Urinary bladder (tissue), 4 donors: Measurements from ENCODE around the gene RGS12. TPM values are rescaled to one million over a fixed set of nuclear protein-coding genes. Genes with fewer than 3 reads are reported as not detected.

ENCODE experiments used
- DNase-seq: peaks from one replicate; pipeline ENCODE4 v3.0.0-alpha.2; 2015; ENCODE audit errors: extremely low spot score
- H3K27ac ChIP-seq: one replicate; pipeline ENCODE4 v1.5.1; 2013; ENCODE audit warnings: low read depth, mild to moderate bottlenecking, moderate library complexity
- H3K36me3 ChIP-seq: one replicate; pipeline ENCODE4 v1.6.1; 2013; ENCODE audit warnings: mild to moderate bottlenecking, moderate library complexity; ENCODE audit not compliant: insufficient read depth
- H3K4me1 ChIP-seq: one replicate; pipeline ENCODE4 v1.6.1; 2013; ENCODE audit warnings: mild to moderate bottlenecking, moderate library complexity; ENCODE audit not compliant: insufficient read depth
- H3K4me3 ChIP-seq: one replicate; pipeline ENCODE4 v1.5.1; 2013; ENCODE audit warnings: low read depth, low read length
- WGBS: extraction: QIAGEN DNeasy Blood & Tissue Kit; methylation state at CpG from one replicate; pipeline ENCODE4 v1.1.7; 2013; 5-methylcytosine and 5-hydroxymethylcytosine counted together
- polyA plus RNA-seq: library from polyadenylated mRNA; stranded (reverse); fragments of 200-250 nt; gene quantifications from one replicate; pipeline ENCODE4 v1.2.3, GENCODE V29; 2013
- total RNA-seq: library from RNA; depleted of rRNA; stranded (reverse); fragments of >200 nt; gene quantifications from one replicate; pipeline ENCODE4 v1.2.3, GENCODE V29; 2014
- donor health status: healthy with polysubstance abuse.
- donor health status: healthy.

The RGS12 gene
- total and polyA plus RNA-seq, 2 donors = 28.4 to 51.6 TPM

DNA sequence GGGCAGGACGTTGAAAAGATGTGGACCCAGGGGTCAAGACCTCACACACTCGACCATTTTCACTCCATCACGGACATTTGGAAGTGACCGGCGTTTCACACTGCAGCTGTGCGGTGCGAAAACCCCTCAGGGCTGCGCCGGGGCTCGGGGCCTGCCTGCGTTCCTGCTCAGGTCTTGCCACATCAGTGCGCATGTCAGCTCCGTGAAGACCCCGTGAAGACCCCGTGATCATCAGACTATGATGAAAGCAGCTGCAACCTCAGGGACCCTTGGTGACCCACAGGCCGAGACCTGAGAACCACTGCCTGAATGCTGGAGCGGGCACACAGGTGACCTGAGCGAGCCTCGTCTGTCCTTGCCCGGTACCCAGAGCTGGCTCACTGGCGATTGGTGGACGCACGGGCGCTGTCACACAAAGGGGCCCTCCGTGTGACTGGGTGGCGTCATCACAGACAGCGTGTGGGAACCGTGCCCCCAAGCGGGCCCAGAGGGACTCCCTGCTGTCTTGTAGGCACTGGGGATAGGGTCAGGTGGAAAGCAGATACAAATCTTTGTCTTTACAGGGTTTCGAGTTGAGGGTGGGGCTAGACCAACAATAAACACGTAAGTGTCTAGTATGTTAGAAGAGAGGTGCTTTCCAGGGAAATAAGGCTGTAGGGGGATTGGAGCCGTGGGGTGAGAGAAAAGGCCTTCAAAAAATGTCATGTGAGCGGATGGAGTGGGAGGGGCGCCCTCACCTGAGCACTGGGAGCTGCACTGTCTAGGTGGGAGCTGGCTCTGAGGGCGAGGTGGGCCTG, 31.2 kb upstream of the RGS12 start:
- 91% methylated on average over 35 of the region's 35 CpGs for WGBS
- Histone ChIP-seq H3K36me3 (no peaks in the 10 kb centered on the region), H3K4me1 (no peaks in the 10 kb centered on the region), H3K27ac (no peak overlapping the region), H3K4me3 (no peak overlapping the region)
- DNase-seq = no peak

DNA sequence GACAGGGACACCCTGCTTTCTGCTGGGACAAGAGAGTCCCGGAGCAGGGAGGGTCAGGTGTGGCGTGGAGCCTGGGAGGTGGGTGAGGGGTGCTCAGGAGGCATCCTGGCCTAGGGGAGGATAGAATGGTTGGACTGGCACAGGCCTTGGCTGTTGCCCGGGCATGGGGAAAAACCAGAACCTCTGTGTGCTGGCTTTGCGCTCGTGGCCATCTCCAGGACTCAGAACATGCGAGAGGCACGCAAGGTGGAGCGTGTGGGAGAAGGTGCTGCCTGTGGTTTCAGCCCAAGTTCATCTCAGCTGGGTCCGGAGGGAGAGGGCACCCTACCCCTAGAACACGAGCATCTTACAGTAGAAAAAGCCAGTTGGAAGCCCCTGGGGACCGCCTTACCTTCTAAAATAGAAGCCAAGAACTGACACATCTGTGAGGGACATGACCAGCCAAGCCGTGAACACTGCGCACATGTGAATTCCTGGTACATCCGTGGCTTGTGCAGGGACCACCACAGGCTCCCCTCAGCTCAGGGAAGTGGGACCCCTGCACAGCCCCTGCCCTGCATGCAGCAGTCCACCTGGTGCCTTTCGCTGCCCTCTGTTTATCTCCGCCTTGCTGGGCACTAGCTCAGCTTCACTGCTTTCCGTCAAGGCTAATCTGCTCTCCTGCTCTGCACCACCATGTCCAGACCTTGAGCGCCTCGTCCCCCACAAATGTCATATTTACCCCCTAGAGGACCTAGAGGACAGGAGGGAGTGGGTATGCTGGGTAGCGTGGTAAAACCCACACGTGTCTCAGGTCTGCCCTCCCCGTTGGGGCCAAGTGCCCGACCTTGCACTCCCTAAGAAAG, 30.4 kb upstream of the RGS12 start:
- no peak for DNase-seq
- H3K27ac ChIP-seq = no peak overlapping the region
- H3K4me3 ChIP-seq = no peak overlapping the region
- 89% methylated on average over 23 of the region's 23 CpGs for WGBS
- no peaks in the 10 kb centered on the region for H3K4me1 ChIP-seq
- H3K36me3 ChIP-seq = no peaks in the 10 kb centered on the region

DNA sequence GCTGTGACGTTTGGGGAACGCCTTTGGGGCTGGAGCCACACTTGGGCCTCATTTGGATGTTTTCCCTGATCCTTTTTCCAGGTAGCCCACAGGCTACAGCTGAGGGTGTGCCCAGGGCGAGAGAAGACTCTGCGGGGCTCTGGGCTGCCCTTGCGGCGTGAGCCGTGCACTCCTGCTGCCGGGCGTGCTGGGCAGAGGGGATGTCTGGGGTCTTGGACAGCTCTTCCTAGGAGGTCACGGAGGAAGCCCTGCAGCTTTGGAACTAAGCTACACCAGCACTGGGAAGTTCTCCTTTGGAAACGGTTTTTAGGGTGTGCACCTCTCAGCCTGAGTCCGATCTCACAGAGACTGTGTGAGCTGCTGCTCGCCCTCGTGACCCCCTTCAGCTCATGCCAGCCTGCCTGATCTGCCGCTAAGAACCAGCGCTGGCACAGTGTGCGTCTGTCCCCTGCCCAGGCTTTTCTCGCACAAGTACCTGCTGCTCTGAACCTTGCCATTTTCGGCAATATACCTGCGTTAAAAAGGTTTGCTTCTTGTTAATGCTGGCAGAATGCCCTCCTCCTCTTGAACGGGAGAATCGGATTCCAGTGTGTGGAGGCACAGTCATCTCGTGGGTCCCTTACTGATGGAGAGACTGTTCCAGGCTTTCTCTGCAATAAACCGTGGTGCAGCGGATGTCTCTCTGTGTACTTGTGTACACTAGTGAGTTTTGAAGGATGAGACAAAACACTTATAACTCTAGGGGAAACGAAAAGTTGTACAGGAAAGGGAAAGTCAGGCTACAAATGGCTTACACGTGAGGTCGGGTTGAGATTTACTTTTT, 29.6 kb upstream of the RGS12 start:
- H3K4me1 ChIP-seq = no peaks in the 10 kb centered on the region
- DNase-seq = no peak
- WGBS = 76% methylated on average over 28 of the region's 28 CpGs
- H3K4me3 ChIP-seq = no peak overlapping the region
- H3K27ac ChIP-seq = no peak overlapping the region
- no peaks in the 10 kb centered on the region for H3K36me3 ChIP-seq

DNA sequence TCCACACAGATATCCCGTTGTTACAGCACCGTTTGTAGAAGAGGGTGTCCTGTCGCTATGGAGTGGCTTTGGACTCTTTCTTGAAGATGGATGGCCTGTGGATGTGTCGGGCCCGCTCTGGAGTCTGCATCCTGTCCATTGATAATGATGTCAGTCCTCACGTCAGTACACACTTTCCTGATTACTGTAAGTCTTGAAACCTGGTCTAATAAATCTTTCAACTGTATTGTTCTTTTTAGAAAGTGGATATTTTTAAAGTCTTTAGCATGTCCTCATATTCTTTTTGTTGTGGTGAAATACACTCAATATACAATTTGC, 29.0 kb upstream of the RGS12 start:
- no peak overlapping the region for H3K4me3 ChIP-seq
- no peaks in the 10 kb centered on the region for H3K36me3 ChIP-seq
- no peaks in the 10 kb centered on the region for H3K4me1 ChIP-seq
- WGBS = 61% methylated on average over 6 of the region's 6 CpGs
- no peak for DNase-seq
- H3K27ac ChIP-seq = no peak overlapping the region

DNA sequence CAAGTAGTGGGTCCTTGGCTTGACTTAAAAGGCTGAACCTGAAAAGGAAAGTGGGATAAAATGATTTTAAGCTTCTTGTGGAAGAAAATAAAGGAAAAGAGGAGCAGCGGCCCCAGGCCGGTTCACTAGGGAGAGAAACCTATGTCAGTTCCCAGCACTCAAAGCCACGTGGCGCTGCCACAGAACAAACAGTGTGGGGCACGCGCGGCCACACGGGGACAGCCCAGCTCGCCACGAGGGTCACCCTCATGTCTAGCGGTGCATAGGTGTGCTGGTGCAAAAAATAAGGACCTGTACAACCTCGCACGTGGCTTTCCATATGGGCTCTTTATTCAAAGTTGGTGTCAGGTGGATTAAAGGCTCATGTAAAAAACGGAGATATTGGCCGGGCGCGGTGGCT, 26.7 kb upstream of the RGS12 start:
- no peak for DNase-seq
- WGBS = 94% methylated on average over 17 of the region's 17 CpGs
- no peak overlapping the region for H3K4me3 ChIP-seq

DNA sequence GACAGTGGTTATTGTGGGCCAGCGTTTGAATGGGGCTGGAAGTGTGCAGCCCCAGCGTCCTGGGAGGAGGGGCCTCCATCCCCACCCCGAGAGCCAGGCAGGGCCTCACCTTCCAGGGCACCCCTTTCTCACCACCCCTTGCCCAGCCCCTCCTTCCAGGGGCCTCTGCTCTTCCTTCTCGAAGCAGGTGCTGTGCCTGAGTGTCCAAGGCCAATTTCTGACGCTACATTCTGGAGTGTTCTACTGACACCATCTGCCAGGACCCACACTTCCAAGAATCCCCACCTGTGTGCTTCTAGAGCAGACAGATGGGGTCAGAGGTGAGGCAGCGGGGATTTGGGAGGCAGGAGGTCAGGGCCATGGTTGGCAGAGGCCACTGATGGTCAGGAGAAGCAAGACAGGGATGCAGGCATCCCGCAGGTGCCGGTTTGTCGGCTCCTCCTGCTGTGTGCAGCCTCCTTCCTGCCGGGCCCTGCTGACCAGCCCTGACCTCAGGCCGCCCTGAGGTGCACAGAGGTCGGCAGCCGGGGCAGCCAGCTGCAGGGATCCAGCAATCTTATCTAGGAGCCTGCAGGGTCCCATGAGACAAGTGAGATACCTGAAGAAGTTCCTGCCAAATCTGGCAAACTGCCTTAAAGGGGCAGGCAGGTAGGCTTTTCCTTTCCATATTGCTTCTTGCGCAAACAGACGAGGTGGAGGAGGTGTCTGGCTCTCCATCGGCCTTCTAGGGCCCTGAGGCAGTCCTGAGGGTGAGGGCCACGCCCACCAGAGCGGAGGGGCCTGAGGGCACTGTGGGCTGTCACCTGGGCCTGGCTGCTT, 25.0 kb upstream of the RGS12 start:
- no peaks in the 10 kb centered on the region for H3K4me1 ChIP-seq
- DNase-seq = no peak
- no peak overlapping the region for H3K4me3 ChIP-seq
- no peak overlapping the region for H3K27ac ChIP-seq
- no peaks in the 10 kb centered on the region for H3K36me3 ChIP-seq
- 78% methylated on average over 18 of the region's 18 CpGs for WGBS

More for the DNA sequence above, 26.7 kb upstream of the RGS12 start:
- Histone ChIP-seq H3K36me3 (no peaks in the 10 kb centered on the region), H3K27ac (no peak overlapping the region), H3K4me1 (no peaks in the 10 kb centered on the region)

DNA sequence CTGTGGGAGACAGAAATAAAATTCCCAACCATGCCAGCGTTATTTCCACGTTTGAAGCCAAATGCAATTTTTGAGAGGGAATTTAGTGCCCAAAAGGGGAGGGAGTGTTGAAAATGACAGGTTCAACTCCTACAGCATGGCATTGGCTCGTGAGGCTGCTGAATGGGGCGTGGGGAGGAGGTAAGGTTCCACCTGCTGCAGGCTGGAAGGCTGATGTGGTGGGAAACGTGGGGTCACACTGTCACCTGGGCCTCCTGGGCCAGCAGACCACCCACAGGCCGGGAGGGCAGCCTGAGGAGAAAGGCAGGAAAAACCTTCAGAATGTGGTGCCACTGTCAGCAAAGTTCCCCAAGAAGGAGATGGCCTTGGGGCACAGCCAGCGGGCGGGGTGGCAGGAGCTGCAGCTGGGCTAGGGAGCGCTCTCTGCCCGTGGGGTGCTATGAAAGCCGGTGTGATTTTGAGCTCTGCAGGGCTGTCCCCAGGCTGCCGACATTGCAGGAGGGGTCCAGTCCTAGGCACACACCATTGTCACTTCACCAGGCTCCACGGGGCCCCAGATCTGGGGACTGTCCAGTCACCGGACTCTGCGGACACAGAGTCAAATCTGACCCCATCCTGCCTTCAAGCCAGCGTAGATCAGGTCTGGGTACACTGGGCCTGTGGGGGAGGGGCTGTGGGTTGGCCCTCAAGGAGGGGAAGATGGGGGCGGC, 24.3 kb upstream of the RGS12 start:
- 87% methylated on average over 17 of the region's 17 CpGs for WGBS
- Histone ChIP-seq H3K4me3 (no peak overlapping the region), H3K4me1 (no peaks in the 10 kb centered on the region), H3K36me3 (no peaks in the 10 kb centered on the region), H3K27ac (no peak overlapping the region)
- DNase-seq = no peak

DNA sequence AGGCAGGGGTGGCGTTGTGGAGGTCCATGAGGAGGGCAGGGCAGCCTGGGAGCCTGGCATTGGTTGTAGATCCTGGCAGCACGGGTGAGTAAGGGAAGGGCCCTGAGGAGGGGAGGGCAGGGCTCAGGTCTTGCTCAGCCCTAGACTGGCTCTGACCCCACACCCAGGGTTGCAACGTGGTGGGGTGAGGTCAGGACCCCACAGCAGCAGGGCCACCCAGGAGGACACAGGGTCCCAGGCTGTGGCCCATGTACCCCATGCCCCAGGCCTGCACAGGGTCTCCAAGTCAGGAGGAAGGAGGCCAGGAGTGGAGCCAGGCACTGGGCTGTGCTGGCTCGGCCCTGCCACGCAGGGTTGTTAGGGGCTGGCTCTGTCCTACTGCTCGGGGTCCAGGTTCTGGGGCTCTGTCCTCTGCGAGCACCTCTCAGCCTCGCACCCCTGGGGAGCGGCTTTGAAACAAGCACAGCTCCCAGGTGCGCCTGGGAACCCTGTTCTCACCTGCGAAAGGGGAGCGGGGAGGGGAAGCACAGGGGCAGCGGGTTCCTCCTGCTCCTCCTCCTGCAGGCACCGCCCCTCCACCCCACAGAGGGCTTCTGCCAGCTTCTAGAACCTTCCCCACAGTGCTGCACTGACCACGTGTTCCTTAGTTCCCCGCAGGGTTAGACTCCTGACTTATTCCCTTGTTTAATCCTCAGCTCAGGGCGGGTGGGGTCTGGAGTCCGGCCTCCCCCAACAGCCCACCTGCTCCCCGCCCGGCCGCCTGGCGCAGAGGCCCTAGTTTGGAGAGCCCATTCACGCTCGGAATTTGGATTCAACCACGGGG, 23.5 kb upstream of the RGS12 start:
- DNase-seq = no peak
- Histone ChIP-seq H3K36me3 (no peaks in the 10 kb centered on the region), H3K27ac (no peak overlapping the region), H3K4me1 (no peaks in the 10 kb centered on the region), H3K4me3 (no peak overlapping the region)
- 85% methylated on average over 25 of the region's 25 CpGs for WGBS

DNA sequence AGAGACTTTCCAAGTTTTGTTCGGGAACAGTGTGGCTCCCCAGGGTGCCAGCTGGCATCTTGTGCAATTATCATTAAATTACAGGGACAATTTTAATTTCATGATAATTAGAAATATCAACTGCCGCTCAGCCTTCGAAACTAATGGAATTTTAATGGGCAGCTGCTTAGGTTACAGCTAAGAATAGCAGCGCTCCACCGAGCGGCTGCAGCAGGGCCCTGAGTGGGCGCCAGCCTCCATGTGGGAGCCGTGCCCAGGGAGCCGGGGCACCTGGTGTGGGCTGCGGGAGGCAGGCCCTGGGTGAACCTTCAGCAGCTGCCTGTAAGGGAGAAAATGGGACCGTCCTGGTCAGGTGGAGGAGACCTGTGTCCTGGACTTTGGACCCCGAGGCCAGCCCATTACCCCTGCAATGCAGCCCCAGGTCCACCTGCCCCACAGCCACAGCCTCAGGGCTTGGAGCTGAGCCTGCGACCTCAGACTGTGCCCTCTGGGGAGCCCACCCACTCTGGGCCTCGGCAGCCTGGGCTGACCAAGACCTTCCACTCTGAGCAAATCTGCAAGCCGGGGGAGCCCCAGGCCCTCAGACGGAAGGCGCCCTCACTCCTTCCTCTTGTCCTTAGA, 22.7 kb upstream of the RGS12 start:
- no peak overlapping the region for H3K4me3 ChIP-seq
- no peaks in the 10 kb centered on the region for H3K36me3 ChIP-seq
- H3K4me1 ChIP-seq = no peaks in the 10 kb centered on the region
- no peak overlapping the region for H3K27ac ChIP-seq
- no peak for DNase-seq
- WGBS = 78% methylated on average over 17 of the region's 17 CpGs

DNA sequence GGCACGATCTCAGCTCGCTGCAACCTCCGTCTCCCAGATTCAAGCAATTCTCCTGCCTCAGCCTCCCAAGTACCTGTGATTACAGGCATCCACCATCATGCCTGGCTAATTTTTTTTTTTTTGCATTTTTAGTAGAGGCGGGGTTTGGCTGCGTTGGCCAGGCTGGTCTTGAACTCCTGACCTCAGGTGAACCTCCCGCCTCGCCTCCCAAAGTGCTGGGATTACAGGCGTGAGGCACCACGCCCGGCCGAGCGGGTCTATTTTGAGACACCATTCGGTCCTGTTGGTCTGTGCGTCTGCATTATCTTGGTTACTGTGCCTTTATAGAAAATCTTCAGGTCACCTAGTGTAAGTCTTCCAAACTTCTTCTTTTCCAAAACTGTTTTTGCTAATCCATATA, 21.7 kb upstream of the RGS12 start:
- H3K4me1 ChIP-seq = no peaks in the 10 kb centered on the region
- H3K36me3 ChIP-seq = no peaks in the 10 kb centered on the region
- DNase-seq = no peak
- H3K4me3 ChIP-seq = no peak overlapping the region
- WGBS = 87% methylated on average over 14 of the region's 14 CpGs
- no peak overlapping the region for H3K27ac ChIP-seq

DNA sequence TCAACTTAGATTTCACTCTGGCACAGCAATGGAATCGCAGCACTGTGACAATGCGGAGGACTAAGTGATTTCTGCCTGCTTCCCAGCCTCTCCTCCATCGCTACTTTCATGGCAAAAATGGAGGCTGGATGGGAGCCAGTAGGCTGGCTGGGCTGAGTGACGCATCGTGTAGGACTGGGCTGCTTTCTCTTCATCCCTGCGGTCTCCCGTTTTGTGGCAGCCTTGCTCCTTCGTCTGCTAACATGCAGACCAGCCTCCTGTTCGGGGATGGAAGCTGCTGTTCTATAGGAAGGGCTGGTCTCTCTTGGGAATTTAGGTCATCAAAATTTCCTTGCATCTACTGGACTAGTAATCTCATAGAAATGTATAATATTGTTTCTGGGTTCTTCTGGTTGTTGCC, 15.8 kb upstream of the RGS12 start:
- WGBS = 50% methylated on average over 9 of the region's 9 CpGs
- DNase-seq = no peak
- Histone ChIP-seq H3K4me3 (no peak overlapping the region), H3K4me1 (no peaks in the 10 kb centered on the region), H3K27ac (no peak overlapping the region), H3K36me3 (no peaks in the 10 kb centered on the region)

DNA sequence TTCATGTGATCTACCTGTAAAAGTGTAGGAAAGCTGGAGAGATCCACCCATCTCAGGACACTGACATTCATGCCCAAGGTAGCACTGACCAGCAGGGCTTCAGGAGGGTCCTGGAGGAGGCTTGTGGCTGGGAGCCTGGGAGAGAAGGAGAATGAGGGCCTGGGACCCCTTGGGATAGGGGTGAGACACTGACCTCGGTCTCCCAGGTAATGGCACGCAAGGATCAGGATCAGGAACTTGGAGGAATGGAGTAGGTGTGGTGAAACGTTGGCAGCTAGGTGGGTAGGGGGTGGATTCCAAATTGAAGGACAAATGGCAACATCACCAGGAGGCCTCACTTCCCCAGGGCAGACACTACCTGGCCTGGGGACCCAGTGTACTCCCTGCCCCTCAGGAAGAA, 12.4 kb upstream of the RGS12 start:
- H3K4me1 ChIP-seq = no peaks in the 10 kb centered on the region
- H3K27ac ChIP-seq = no peak overlapping the region
- 88% methylated on average over 3 of the region's 3 CpGs for WGBS
- H3K36me3 ChIP-seq = no peaks in the 10 kb centered on the region
- no peak for DNase-seq
- no peak overlapping the region for H3K4me3 ChIP-seq
